DMS 273 (cell line): ENCODE results near the gene MCRIP1.

Experiments used
- DNase-seq: peaks from one replicate; lab custom pipeline; 2025; ENCODE audit not compliant: unreplicated experiment; lab: John Stamatoyannopoulos, UW

Gene MCRIP1, protein sequence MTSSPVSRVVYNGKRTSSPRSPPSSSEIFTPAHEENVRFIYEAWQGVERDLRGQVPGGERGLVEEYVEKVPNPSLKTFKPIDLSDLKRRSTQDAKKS

DNA sequence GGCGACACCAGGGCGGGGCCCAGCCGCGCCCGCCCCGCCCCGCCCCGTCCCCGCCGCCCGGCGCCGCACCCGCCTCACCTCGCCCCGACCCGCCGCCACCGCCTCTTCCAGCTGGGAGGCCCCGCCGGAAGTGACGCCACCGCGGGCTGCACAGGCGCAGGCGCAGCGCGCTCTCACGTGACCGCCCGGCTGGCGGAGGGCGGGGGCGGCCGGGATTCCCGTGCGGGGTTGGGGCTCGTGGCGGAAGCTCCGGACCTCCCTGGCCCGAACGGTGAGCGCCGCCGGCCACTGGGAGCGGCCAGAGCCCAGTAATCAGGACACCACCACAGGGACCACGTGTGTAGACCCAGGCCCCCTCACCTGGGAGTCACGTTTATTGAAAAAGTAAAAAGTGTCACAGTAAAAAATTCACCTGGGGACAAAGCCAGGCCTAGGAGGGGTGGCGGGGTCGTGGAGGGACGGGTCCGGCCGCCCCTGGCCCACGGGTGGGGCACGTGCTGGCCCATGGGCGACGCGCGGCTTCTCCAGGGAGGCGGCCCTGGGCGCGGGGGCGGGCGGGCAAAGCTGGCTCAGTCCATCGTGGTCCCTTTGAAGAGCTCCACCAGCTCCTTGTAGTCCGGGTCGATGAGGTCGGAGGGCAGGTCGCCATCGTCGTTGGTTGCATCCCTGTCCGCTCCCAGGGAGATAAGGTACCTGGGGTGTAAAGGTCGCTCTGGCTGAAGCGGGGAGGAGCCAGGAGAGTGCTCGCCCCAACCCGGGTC is at the start of gene MCRIP1:
Gene MCRIP1, minus strand, starts transcription at position 132 of the 761 bp plus-strand sequence. CDS start 8,785 bp downstream, outside the sequence.
- DNase-seq, result peak; percentile 98

DNA sequence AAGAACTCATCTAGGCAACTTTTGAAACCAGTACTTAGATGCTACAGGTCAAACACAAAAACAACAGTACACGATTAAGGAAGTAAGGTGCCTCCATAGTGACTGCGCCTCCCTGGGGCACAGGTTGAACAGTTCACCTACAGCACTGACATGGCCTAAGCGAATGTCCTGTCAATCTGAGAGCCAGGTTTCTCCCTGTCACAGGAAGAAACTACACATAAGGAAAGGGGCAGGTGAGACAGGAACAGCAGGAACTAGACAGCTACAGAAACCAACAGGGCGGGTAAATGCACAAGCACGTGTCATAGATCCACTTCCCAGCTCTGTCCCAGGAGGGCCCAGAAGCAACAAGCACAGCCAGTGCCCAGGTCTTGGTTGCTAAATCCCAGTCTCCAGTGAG is 46.0 kb upstream of the MCRIP1 start:
- no peak for DNase-seq

DNA sequence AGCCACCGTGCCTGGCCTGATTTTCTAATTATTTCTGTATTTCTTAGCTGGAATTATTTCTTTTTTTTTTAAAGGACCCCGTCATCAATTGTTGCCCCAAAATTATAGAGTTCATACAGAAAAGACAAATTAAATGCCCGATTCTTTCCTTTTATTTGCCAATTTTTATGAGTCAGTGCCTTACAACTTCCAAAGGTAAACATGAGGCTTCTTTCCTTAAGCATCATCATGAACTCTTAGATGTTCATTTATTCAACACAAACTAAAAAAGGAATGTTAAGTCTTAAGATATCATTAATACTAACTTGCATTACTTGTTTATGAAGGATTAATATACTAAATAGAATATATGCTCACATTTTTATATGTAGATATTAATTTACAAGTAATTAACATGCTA is 45.2 kb upstream of the MCRIP1 start:
- DNase-seq, result no peak

DNA sequence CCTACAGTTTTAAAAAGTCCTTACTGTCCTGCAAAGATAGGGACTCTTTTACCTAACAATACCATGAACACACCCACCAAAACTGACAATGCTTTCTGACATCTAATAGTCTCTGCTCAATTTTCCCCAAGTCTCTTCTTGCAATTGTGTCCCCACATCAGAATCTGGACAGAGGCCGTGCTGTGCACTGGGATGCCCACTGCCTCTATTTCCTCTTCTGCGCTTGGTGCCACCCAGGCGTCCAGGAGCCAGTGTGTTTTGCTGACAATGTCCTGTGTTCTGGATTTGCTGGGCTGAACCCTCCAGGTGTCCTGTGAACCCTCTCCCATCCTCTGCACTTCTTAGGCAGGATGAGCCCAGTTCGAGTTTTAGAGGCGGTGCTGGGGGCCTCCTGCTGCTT is 44.5 kb upstream of the MCRIP1 start:
- DNase-seq, result no peak

DNA sequence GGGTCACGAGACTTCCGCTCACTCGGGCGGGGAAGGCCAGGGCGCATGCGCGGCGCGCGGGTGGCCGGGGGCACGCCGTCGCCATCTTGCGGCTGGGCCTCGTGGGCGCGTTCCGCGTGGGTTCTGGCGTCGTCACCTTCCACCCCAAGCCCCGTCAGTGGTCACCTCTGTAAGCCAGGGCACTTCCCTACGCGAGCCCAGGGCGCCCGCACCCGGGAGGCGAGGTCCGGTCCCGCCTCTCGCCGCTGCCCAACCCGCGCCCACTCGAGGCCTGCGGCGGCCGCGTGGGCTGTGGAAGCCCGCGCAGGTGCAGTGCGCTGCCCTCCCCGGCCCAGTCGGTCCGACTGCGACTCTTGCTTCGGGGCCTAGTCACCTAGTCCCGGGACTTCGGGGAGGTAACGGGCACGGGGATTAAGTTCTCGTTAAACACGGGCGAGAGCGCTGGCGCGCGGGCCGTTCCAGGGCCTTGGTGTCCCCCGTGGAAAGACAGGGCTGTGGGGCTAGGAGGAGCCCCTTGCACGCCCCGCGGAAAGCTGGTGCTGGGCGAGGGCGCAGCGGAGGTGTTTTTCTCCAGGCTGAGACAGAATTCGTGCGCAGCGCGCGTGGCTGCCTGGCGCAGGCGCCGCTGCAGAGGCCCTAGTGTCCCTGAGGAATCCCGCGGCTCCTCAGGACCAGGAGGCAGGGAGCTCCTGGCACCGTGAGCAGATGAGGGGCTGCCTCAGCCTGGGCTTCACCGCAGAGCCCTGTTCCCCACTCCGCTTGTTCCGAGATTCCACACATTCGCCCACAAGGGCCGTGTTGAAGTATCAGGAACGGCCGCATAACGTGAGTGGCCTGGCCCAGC is 38.5 kb upstream of the MCRIP1 start:
- peak; percentile 95 for DNase-seq

DNA sequence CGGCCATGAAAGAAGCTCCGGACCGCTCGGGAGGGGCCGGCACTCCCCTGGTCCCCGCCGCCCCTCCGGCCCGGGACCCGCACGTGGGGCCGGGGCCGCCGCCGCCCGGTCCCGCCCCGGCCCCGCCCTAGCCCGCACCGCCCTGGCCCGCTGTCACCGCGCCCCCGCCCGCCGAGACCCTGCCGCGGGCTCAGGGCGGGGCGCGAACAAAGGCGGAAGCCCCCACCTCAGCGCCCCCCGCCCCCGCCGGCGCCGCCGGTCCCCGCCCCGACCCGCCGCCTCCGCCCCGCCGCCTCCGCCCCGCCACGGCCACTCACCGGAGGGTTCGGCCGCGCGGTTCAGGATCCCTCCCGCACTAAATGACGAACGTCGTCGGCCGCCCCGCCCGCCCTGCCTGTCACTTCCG is 37.9 kb upstream of the MCRIP1 start, which contains the start of gene ARHGDIA:
Gene ARHGDIA, minus strand, starts transcription at position 357 of the 406 bp plus-strand sequence. CDS start 1,407 bp downstream, outside the sequence.
- peak; percentile 79 for DNase-seq

DNA sequence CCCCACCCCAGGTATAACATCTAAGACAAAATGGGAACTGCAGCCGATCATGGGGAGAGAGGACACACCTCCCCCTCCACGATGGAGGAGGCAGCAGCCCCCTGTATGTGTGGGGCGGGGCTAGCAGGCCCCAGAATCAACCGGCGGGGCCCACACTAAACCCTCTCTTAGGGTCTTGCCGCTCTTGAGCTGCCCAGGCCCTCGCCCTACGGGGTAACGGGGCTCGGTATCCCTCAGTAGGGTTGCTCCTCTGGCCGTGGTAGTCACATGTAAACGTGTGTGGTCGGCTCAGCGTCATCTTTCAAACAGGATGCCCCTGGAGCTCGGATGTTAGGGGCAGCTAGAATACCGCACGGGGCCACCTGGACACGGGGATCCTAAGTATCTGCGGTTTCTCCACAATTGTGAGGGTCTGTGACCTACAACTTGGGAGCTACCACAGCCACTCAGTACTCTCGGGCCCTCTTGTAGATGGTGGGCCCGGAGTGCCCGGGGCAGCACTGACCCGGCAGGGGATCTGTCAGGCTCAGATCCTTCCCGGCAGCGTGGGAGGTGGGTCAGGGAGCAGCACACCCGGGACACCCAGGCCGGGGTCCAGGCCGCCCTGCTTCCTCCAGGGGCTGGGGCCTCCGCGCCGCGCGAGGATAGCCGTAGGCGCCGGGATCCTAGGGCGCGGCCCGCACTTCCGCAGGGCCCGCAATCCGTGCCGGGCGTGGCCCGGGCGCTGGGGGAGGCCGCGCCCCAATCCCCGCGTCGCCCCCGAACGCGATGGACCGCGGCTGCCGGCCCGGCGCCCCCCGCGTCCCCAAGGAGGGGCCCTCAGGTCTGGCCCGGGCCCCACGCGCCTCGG is 37.3 kb upstream of the MCRIP1 start:
- DNase-seq, result peak; percentile 75

DNA sequence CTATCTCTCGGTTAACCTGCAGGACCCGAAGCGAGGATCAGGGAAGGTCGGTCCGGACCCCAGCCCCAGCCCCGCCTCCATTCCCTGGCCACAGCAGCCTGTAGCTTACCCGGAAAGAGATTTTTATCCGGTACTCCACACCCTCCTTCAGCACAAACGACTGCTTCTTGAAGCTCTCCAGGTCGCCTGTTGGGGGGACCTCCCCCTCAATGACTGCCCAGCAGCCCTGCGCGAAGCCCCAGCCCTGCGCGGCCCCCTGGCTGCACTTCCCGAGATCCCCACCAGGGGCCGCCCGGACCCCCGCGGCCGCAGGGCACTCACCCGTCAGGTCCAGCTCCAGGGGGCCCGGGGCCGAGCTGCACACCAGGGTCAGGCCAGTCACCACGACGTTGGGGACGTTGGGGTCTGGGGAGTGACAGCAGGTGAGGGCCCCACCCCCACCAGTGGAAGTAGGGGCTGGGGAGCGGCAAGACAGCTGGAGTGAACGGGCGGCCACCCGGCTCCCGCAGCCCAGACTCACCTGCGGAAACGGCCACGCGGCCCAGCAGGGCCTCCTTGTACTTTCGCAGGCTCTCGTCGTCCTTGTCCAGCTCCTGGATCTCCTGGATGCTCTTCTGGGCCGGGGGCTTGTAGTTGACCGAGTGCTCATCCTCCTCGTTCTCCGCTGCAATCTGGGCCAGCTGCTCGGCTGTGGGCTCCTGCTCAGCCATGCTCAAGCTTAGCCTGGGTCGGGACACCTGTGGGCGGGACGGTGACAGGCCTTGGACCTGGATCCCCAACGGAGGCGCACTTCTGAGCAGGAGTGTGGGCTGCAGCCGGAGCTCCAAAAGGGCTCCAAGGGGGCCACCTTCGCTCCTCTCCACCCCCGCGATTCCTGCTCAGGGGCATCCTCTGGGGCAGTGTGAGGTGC is 36.4 kb upstream of the MCRIP1 start:
- peak; percentile 62 for DNase-seq

DNA sequence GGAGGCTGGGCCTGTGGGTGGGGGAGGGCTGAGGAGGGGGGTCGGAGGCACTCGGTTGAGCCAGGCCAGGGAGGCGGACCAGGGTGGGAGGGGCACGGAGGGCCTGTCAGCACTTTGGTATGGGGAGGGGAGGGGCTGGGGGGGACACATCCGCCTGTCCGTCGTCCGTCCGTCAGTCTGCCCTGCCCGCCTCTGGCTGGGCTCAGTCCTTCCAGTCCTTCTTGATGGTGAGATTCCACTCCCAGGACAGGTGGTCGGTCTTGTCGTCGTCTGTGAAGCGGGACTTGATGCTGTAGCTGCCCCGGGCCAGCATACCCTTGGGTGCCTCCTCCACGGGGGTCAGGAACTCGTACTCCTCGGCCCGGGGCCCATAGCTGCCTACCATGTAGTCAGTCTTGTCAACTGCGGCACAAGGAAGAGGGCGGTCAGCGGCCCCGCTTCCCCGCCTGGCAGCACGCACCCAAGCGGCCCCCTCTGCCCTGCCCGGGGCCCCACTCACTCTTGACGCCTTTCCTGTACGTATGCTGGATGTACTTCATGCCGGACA is 35.7 kb upstream of the MCRIP1 start:
- DNase-seq, result peak; percentile 65

DNA sequence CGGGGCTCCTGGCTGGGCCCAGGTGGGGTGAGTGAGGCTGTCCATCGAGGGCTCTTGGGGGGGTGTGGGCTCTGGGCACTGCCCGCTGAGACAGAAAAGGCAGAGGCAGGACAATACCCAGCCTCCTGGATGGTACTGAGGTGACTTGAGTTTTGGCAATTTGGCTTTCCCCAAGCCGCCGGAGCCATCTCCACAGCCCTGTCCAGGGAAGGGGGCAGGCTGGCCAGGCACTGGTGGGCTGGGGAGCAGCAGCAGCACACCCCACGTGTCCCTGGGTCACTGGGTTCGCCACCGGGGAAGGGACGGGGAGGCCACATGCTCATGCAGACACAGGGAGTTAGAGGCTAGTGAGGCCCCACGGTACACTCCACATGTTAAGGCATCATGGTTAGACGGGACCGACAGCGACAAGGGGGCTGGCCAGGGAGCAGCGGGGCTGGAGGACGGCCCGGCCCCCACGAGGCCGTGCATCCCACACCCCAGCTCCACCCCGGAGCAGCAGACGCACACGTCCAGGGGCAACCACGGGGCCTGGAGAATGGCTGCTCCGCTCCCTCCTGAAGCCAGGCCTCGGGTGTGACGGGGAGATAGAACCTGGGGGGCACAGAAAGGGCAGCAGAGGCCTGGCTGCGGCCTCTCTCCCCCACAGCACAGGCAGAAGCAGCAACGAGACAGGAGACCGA is 35.0 kb upstream of the MCRIP1 start:
- DNase-seq, result peak; percentile 71

DNA sequence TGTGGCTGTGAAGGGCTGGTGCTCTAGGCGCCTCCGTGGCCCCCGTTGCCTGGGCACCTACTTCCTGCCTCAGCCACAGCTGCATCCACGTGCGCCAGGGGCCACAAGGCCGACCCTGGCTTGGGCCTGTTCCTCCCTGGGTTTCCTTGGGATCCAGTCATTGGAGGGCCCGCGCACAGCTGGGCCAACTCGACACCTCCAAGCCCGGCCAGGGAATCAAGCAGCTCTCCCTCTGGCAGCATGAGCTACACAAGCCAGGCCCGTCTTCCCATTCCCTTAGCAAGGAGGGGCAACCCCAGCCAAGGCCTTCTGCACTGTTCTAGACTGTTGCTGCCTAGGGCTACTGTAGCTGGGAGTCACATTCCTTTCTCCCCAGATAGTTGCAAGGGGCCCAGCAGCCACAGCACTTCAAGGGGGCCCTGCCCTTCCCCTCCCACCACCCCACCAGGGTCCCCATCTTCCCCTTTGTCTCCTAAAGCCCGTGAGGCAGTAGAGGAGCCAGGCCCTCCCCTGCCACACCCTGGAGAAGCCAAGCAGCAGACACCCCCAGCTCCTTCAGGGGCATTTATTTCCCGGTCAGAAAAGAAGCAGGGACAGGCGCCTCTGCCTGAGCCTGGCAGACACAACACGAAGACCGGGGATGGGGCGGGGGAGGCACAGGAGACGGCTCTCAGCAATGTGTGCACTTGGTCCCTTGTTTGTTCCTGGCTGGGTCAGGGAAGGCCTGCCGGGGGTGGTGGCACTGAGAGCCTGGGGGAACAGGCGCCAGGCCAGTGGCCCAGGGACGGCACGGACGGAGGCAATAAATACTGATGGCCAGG is 34.3 kb upstream of the MCRIP1 start:
- peak; percentile 86 for DNase-seq

DNA sequence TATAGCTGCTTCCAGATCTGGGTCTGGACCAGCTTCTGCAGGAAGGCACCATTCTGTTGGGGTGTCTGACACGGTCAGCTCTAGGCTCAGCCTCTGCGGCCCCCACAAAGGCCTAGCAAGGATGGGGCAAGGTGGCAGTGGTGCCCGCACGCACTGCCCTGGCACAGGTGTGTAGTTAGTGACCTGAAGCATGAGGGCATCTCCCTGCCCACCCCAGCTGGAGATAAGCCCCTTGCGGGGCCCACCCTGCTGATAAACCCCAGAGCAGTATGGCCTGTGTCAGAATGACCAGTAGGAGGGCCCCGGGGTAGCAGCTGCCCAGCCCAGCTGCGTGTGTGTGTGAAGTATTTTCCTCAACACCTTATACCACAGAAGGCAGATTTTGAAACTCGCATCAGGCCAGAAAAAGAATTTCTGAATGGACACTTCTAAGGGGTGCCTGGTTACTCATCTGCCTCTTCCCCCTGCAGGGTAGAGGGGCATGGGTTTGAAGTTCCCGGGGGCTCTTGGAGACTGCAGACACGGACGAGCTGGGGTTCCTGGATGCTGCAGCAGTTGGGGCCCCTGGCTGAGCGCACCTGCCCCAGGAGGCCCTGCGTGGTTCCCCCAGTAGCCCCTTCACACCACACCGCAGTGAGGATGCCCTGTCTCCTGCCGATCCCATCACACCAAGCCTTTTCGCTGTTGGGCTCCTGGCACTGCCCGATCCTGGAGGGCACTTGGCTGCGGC is 33.5 kb upstream of the MCRIP1 start:
- DNase-seq, result peak; percentile 62

DNA sequence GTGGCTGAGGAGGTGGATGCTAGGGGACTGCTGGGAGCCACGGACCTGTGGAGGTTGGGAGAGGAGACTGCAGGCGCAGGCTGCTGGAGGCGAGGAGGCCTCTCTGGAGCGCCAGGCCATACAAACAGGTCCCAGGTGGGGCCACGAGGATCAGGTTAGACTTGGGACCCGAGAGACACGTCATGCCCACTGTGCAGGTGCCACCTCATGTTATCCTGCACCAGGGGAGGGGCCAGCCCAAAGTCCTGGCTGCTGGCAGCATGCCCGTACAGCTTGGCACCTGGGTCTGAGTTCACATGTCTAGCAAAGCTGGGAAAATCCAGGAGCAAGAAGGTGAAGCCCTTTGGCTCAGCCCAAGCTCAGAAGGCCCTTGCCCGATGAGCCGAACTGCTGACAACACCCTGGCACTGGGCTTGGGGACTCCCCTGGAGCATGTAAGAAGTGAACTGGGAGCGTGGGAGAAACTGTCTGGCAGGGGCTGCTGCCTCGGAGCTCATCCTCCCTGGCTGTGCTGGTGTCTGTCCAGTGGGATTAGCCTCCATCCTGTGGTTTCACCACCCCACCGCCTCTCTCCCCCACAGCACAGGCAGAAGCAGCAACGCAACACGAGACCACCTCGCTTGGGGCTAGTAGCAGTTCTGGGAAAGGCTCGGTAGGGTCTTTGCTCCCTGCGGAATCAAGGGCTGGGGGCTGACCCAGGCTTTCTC is 32.8 kb upstream of the MCRIP1 start:
- peak; percentile 64 for DNase-seq

DNA sequence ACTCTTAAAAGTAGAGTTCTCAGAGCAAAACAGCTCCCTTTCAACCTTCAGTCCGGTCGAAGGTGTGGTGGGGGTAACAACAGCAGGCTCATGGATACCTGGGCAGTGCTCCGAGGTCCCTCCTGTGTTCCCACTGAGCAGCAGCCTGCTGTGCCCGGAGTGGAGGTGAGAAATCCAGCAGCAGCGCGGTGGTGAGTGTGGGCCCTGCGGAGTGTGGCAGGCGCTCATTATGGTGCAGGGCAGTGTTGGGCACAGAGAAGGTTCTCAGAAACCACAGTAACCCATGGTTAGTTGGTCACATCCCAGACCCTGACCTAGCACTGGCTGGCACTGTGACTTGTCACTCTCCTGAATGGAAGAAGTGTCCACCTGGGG is 32.3 kb upstream of the MCRIP1 start:
- DNase-seq, result no peak

DNA sequence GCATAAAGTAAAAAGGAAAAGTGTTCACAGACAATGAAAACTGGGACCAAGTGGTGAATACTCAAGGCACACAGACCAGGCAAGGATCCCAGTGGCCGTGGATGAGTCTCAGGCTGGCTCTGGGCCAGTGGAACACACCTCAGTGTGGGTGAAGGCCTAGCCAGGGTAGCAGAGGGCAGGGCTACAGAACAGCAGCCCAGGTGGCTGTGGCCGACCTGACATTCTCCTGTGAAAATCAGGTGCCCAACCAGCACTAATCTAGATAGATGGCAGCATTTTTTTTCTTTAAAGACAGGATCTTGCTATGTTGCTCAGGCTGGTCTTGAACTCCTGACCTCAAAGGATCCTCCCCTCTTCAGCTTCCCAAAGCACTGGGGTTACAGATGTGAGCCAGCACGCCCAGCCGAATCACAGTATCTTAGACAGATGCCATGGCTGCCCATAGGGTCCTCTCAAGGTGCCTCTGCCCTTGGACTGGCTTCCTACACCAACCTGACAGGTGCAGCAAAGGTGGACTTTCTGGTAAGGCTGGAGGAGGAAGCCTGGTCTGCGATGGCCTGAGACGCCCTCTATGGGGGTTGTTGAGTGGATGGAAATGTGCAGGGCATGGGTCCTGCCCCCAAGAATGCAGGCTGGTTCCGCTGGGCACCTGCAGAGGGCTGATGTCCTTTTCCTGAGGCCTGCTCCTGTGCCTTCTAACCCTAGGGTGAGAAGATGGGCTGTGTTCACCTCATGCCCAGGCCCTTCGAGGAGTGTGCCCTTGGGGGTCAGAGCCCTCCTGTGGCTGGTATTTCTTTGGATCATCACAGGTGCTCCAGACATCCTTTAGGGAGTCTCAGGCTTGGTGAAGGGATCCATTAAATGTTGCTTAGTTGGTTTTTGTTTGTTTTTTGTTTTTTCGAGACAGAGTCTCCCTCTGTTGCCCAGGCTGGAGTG is 31.0 kb upstream of the MCRIP1 start:
- DNase-seq, result no peak
